Measurements from ENCODE around the gene FST. TPM values are rescaled to one million over a fixed set of nuclear protein-coding genes. Genes with fewer than 3 reads are reported as not detected.

FST gene
- total RNA-seq: 1 to 10 TPM; 6.0 to 8.4 TPM

DNA sequence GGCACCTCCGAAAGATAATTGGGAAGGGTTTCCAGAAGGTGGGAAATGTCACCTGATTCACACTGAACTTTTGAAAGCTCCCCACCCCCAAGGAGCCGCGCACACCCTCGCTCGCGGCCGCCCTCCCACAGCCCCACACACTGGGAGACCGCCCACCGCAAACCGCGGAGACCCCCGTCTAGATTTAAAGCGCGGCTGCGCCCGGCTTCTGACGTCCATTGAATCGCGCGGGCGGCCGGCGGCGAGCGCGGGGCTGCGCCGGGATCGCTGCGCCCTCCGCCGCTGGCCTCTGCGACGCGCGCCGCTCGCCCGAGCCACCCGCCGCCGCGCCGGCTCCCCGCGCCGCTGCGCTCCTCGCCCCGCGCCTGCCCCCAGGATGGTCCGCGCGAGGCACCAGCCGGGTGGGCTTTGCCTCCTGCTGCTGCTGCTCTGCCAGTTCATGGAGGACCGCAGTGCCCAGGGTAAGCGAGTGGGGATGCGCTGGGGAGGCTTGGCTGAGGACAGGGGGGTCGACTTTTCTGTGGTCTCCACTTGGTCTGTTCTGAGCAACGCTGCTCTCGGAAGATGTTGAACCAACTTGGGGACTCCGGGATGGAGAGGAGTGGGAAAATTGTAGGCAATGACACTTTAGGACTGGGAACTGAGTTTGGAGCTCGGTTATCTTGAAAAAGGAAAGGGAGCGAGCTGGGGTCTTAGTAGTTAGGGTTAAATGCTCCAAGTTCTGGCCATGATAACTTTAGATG is at the start of gene FST:
Gene FST, plus strand, starts transcription at position 214 of the 743 bp plus-strand sequence. Its CDS starts 163 bp downstream, at position 377.
- H3K27me3 ChIP-seq (replicated peaks; ENCODE audit: insufficient read depth): no peaks in the 10 kb centered on the region
- DNase-seq (ENCODE audit: low spot score): no peak
- intact Hi-C loops (cut with DNase I): loop anchor here (10.0 kb wide), 1 partner anchor 654 kb away; no protein-coding TSS in a partner anchor
- TF ChIP-seq POLR2A (IDR thresholded peaks at IDR 0.05) (no peak), POLR2AphosphoS5 (IDR thresholded peaks at IDR 0.05) (no peak), CTCF (IDR thresholded peaks at IDR 0.05) (no peak)
- no peaks in the 10 kb centered on the region for H3K36me3 ChIP-seq
- H3K27ac ChIP-seq: peak within 1 kb of the TSS; percentile 67 to 76
- no peaks in the 10 kb centered on the region for H3K9me3 ChIP-seq
- peak within 1 kb of the TSS; percentile 43 to 54 for H3K4me3 ChIP-seq
- 1% methylated on average over 50 of the region's 64 CpGs for WGBS
- H3K4me1 ChIP-seq (replicated peaks): no peaks in the 10 kb centered on the region

GRCh38 chr5:53431665-53432064 is 48.8 kb upstream of the FST start:
- Histone ChIP-seq H3K27ac (no peak overlapping the region), H3K9me3 (no peaks in the 10 kb centered on the region), H3K4me1 (replicated peaks) (no peaks in the 10 kb centered on the region), H3K36me3 (no peaks in the 10 kb centered on the region), H3K27me3 (replicated peaks; ENCODE audit: insufficient read depth) (no peaks in the 10 kb centered on the region), H3K4me3 (no peak overlapping the region)
- intact Hi-C loops (cut with DNase I): loop anchor here (5.0 kb wide), 1 partner anchor 259 kb away; no protein-coding TSS in a partner anchor
- WGBS: 86% methylated on average over 6 of the region's 6 CpGs
- TF ChIP-seq POLR2A (IDR thresholded peaks at IDR 0.05) (no peak), CTCF (IDR thresholded peaks at IDR 0.05) (no peak), POLR2AphosphoS5 (IDR thresholded peaks at IDR 0.05) (no peak)
- no peak for DNase-seq (ENCODE audit: low spot score)

DNA sequence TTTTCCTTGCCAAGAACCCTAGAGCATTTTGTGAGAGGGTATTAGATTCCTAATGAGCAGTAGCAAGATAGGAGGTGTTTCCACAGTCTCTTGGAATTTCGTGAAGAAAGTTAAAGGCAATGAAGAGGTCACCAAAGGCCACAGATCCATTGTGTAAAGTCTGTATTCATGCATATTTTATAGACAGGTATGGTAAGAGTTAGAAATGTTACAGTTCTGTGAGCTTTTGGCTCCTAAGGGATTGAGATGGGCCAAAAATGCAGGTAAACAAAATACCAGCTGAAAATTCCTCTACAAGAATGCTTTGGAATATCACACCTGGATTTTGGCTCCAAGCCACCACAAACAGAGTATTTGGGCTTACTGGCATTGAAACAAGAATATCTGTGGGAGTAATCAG is 47.4 kb upstream of the FST start:
- no peaks in the 10 kb centered on the region for H3K4me1 ChIP-seq (replicated peaks)
- intact Hi-C loops (cut with DNase I): loop anchor here (5.0 kb wide), 1 partner anchor 261 kb away; no protein-coding TSS in a partner anchor
- WGBS: 16% methylated on average over 1 of the region's 1 CpG
- no peaks in the 10 kb centered on the region for H3K27me3 ChIP-seq (replicated peaks; ENCODE audit: insufficient read depth)
- DNase-seq (ENCODE audit: low spot score): no peak
- H3K4me3 ChIP-seq: no peak overlapping the region
- H3K27ac ChIP-seq: no peak overlapping the region
- no peak for TF ChIP-seq POLR2AphosphoS5 (IDR thresholded peaks at IDR 0.05)
- no peak for TF ChIP-seq CTCF (IDR thresholded peaks at IDR 0.05)
- TF ChIP-seq POLR2A (IDR thresholded peaks at IDR 0.05): no peak
- H3K36me3 ChIP-seq: no peaks in the 10 kb centered on the region
- no peaks in the 10 kb centered on the region for H3K9me3 ChIP-seq

- Histone ChIP-seq H3K27ac (no peak overlapping the region), H3K27me3 (replicated peaks; ENCODE audit: insufficient read depth) (no peaks in the 10 kb centered on the region), H3K4me3 (no peak overlapping the region), H3K36me3 (no peaks in the 10 kb centered on the region), H3K9me3 (no peaks in the 10 kb centered on the region), H3K4me1 (replicated peaks) (no peaks in the 10 kb centered on the region)
- DNase-seq (ENCODE audit: low spot score): no peak
- intact Hi-C loops (cut with DNase I): loop anchor here (5.0 kb wide), 1 partner anchor 262 kb away; no protein-coding TSS in a partner anchor
- TF ChIP-seq POLR2A (IDR thresholded peaks at IDR 0.05) (no peak), CTCF (IDR thresholded peaks at IDR 0.05) (no peak), POLR2AphosphoS5 (IDR thresholded peaks at IDR 0.05) (no peak)
- 18% methylated on average over 1 of the region's 1 CpG for WGBS
Observed at GRCh38 chr5:53434541-53434940, 45.9 kb upstream of the FST start.

Data from prostate gland (tissue), 2 donors.